Posterior cingulate gyrus (tissue), 11 donors: ENCODE measurements around the gene EPB41L1.

Experiments used
- DNase-seq, 10 donors: peaks; one replicate each; pipeline versions ENCODE4 v3.0.0 to v3.0.0-alpha.2; 2020 to 2021; ENCODE audit warnings: mixed read lengths in 3 of 10
- intact Hi-C: fragments of 100-400 bp; cut with DNase I; formaldehyde crosslinking; loops from one replicate; pipeline ENCODE4 v1.15.1; 2023

Gene EPB41L1

DNA sequence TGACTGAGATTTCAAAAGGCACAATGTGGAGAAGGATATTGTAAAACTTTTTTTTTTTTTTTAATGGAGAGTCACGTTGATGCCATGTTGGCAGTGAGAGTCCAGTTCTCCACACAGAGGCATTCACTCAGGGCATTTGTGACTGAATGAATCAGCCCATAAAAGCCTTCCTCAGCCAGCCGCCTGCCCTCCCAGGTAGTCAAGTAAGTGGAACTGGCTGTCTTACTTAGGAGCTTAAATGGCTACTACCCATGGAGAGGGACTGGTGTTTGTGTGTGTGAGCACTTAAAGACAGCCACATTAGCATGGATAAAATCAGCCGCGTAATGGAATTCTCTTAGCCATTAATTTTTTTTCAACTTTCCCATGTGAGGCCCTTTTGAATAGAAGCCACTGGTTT is 94.3 kb downstream of the EPB41L1 start:
- intact Hi-C loops, result no loop called here

DNA sequence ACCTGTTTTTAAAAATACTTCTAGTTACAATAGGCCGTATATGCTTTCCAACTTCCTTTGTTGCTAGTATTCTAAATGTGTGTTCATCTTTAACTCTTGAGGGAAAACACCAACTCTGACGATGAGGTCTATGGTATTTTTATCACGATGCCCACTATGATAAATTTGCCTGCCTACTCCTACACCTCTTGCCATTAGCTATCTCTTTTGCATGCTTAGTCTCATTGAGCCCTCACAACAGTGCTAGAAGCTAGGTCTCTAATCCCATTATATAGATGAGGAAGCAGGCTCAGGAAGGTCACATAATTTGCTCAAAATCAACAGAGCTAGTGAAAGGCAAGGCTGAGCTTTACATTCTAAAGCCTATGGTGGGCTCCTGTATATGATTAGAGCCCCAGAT is 94.9 kb downstream of the EPB41L1 start:
- no peak for DNase-seq
- intact Hi-C loops, result no loop called here

More for the DNA sequence above, 94.3 kb downstream of the EPB41L1 start:
- peak in 1 of 10 donors; percentile 34 for DNase-seq

DNA sequence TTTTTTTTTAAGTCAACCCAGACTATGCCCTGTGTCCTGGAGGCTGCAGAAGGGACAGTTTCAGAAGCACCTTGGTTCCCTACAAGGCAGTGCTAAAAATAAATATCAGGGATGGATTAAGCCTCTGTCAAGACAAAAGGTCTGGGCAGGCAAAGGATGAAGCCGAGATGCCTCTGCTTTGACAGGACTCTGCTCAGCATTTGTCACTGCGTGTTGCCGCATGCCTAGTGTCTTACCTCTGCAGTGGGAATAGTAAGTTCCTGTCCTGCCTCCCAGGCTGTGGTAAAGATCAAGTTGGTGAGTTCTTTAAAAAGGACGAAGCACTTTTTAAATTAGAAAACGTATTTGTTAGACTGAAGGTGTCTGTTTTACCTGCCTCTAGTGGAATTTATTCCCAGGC is 96.9 kb downstream of the EPB41L1 start:
- DNase-seq, result no peak
- intact Hi-C loops, result no loop called here

DNA sequence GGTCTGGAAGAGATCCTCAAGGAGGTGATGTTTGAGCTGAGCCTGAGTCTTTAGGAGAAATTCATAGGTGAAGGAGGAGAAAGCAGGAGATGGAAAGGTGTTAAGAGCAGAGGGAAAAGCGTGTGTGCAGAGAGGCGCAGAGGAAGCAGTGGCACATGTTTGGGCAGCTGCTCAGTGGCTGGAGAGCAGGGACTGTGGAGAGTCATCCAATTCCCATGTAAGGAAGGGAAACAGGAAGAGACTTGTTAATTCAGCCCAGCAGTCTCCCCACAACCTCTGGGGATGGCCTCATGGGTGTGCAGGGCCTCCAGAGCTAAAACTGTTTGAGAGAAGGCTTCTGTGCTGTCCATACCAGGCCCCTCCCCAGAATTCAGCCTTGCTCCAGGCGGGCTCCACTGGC is 98.0 kb downstream of the EPB41L1 start:
- DNase-seq, result no peak
- intact Hi-C loops, result no loop called here

DNA sequence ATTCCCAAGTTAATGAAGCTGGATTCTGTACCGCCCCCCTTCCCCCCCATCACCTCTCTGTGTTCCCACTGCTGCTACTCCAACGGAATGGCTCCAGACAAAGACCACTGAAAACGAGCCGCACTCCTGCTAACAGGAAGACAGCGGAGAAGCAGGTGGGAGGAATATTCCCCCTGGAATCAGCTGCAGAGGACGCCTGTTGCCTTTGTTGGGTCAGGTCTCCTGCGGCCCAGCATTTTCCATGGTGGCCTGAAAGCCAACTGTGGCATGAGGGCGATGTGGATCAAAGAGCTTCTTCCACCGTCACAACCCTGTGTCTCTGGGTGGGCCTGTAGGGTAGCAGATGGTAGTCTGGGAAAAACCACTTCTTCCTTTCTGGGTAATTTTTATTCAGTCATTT is 98.5 kb downstream of the EPB41L1 start:
- DNase-seq, result no peak
- intact Hi-C loops, result no loop called here

DNA sequence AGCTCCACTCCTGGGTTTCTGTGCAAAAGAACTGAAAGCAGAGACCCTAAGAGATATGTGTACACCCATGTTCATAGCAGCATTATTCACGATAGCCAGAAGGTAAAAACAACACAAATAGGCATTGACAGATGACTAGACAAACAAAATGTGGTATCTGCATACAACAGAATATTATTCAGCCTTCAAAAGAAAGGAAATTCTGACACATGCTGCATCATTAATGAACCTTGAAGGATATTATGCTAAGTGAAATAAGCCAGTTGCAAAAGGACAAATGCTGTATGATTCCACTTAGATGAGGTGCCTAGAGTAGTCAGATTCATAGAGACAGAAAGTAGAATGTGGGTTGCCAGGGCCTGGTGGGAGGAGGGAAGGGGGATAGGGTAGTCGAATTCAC is 99.5 kb downstream of the EPB41L1 start:
- DNase-seq, result no peak
- intact Hi-C loops, result no loop called here

DNA sequence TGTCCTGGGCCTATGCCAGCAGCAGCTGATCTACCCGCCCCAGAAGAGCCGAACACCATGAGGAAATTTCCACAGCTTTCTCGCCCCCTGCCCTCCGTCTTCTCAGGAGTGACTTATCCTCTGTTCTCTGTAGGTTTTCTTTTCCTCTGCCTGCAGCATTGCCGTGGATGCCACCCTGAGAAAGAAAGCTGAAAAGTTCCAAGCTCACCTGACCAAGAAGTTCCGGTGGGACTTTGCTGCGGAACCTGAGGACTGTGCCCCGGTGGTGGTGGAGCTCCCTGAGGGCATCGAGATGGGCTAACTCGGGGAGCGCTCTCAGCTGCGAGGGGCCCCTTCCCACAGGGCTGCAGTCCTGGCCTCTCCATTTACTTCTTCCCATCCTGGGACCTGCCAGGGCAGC is 100.9 kb downstream of the EPB41L1 start:
- intact Hi-C loops, result no loop called here
- DNase-seq, result no peak

DNA sequence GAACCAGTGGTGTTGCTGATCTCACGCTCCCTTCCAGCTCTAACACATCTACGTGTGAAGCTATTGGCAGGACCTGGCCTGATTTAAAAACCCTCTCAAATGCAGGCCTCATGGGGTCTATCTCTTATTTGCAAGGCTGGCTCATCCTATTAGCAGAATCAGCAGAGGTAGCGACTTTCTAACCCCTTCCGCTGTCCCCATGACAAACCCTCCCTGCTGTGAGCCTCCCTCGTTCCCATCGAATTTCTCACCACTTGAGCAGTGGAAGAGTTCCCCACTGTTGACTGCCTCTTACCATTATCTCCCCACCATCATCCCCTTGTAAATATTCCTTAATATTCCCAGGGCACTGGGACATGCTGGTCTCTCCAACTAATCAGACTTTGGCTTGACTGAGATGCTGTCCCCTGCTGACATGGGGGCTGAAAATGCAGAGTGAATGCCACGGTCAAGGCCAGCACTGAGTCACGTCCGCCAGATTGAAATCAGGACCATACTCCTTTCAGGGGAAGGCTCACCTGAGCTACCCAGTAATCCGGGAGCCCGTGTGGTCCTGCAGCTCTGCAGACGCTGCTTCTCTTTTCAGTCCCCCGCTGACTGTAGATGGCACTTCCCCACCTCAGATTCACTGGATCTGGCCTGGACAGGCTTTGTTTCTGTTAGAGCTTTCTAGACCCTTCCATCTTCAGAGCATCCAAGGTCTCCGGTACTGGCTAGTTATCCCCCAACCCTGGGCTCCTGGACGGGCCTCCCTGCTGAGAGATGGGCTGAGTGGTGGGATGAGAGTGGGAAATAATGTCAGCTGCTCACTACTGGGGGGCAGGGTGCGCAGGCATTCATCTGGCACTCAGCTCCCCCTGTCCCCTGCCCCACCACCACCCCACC is 104.9 kb downstream of the EPB41L1 start:
- DNase-seq, result no peak
- intact Hi-C loops, result no loop called here

DNA sequence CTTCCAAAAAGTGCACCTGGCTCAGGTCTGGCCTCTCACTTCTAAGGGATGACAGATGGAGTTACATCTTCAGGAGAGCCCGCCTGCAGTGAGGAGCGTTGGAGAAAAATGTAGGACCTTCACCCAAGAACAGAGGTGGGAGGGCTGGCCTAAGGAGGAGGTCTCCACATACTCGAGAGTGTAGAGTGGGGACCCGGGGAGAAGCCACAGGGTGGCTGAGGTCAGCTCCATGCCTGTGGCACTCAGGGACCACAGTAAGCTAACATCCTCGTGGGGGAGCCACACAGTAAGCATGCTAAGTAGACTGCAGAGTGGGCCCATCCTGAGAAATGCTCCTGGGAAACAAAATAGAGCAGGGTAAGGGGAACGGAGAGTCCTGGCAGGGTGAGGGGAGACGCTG is 105.8 kb downstream of the EPB41L1 start:
- intact Hi-C loops, result no loop called here
- DNase-seq, result no peak

DNA sequence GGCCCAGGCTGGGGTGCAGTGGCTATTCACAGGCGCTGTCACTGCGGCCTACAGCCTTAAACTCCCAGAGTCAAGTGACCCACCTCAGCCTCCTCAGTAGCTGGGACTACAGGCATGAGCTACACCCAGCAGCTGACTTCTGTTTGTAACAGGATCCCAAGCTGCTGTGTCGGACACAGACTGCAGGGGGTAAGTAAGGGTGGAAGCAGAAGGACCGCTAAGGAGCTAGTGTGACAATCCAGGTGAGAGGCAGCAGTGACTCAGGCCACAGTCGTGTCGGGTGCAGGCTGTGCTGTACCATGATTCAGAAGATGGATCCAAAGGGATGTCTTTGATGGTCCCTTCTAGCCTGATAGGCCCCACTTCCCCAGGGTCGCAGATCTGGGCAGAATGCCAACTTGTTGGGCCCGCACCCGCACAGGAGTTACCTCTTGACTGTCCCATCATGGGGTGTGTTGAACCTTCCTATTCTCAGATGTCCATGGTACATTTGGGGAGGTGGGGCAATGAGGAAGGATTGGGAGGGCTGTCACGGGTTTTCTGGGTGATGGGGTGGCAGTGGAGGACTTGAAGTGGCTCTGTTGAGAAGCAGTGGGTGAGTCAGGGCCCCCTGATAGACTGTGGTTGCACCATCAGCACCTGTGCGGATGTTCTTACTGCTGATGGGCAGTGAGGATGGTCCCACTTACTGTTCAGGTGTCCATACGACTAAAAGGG is 107.0 kb downstream of the EPB41L1 start:
- intact Hi-C loops, result no loop called here
- no peak for DNase-seq

DNA sequence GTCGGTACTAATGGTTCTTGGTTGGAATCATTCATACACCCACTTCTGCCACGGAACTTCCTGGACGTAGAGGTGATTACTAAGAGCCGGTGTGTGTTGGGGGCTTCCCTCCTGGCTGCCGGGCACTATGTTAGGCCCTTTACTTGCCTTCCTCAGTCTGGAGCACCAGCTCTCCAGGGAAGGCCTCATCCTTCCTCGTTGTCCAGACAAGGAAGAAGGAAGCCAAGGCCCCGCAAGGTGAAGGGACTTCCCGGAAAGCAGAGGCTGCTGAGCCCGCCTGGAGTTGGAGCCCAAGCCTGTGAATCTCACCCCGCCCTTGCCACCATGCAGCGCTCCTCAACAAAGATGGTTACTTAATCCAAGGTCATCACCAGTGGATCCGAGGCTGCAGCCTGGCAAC is 107.9 kb downstream of the EPB41L1 start:
- intact Hi-C loops, result no loop called here
- DNase-seq, result peak in 1 of 10 donors; percentile 51

DNA sequence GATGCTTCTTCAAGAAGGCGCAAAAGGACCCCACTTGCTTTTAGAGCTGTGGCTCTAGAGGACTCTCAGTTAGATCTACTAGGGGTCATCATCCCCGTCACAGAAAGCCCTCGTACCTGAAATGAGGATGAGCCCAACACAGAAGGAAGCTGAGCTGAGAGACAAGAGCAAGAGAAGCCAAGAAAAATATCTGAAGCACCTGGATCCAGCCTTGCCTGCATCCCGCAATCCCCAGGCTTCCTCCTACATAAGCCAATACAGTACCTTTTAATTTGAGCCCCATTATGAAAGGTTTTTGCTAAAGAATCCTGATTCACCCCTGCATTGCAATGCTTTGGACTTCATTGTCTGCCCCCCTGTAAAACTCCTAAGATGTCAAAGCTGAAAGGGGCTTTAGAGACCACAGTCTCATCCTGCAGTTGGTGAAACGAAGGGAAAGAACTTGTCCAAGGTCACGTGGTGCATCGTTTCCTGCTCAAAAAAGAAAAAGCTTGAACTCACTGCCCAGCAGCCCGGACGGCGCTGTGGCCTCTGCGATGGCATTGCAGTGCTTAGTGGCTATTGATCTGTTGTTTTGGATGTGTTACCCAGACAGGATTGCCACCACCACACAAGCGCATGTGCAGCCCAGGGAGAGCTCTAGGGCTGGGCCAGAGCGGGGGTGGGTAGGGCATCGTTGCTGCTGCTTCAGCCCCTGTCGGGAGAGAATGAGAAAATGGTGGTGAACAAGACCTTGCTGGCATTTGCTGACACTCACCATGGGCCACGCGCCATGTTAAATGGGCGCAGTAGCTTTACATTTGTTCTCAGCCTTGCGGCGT is 110.1 kb downstream of the EPB41L1 start:
- intact Hi-C loops, result no loop called here
- DNase-seq, result no peak

DNA sequence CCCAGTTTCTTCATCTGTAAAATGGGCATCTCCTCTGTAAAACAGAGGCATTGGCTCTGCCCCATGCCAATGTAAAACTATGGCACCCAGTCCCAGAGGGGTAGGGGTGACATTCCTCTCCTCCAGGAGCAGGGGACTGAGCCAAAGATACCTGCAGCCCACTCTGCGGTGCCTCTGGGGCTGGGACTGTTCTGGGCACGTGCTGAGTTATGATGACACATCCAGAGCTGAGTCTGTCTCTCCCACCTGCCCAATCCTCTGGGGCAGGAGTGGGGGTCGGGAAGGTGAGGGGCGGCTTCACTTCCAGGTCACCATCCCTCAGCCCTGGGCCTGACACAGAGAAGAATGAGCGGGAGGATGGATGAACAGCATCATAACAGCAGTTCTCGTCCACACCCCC is 111.6 kb downstream of the EPB41L1 start:
- peak in 1 of 10 donors; percentile 43 for DNase-seq
- intact Hi-C loops, result no loop called here

DNA sequence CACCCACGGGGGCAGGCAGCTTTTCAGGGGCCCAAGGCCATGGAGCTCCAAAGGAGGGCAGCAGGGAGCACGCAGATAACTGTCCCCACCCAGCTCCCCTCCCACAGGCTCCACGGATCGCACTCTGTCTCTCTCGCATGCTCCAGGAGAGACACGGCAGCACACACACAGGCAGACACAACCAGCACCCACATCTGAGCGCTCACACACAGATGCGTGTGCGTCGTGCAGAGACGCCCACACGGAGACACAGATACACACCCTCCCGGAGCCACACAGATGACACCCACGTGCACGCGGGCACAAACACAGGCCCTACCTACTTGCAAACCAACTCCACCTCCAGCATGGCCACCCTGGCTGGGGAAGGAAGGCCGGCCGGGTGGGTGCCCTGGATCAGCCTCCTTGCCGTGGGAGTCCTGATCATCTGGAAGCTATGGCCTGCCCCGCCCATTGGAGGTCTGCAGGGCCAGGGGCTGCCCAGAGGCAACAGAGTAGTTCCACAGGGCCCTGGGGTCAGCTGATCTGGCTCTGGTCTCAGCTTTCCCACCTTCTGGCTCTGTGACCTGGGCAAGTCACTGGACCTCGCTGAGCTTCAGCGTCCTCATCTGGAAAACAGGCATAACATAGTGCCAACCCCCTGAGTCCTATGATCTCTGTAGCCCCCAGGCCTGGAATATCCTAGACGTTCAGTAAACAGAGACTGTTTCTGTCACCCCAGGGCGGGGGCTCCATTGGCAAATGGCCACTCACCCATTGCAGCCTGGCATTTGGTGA is 113.3 kb downstream of the EPB41L1 start:
- peak in 4 of 10 donors; percentile 34 to 90 (median 84) for DNase-seq
- intact Hi-C loops, result no loop called here

DNA sequence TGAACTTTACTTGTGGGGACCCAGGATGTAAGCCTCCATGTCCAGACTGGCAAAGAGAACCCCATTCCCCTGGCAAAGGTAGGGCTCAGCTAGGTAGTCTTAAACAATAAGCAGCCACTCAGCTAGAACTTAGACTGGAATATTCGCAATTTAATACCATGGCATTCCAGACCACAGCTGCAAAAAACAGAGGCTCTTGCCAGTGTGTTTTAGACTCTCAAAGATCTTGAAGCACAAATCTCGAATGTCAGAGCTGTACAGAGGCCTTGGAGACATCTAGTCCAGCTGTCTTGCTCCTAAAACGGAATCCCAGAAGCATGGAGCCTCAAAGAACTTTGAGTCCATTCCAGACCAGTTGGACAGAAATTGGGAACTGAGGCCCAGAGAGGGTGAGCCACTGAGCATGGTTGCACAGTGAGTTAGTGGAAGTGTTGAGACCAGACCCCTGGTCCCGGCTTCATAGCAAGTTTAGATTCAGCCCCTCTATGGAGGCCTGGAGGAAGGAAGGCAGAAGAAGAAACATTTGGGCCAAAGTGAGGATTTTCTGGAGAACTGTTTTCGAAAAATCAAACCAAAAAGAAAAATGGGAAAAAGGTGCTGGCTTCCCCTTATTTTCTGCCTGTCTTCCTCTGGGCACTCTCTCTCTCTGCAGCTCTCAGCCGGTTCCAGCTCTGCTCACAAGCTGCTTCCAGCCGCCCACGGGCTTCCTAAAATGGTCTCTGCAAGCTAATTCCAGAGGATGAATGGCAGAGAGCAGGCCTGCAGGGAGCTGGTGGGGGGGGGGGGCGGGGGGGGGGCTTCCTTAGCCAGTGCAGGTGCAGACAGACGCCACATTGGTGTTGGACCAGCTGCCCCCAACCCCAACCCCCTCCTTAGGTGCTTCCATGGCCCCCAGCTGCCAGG is 114.2 kb downstream of the EPB41L1 start:
- intact Hi-C loops, result no loop called here
- DNase-seq, result peak in 8 of 10 donors; percentile 55 to 95 (median 74)

DNA sequence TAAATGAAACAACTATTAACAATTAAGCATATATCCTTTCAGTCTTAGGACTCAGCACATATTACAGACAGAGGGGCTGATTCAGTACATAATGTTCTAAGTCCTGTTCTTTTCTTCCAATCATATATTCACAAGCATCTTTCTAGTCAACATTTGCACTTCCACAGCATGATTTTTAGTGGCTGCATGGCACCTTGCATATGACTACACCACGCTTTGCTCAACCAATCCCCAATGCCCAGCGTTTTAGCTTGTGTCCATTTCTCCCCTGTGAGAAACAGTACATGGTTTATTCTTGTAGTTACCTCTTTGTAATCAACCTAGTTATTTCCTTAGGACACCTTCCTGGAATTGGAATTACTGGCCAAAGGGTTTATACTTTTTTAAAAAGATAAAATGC is 115.0 kb downstream of the EPB41L1 start:
- DNase-seq, result peak in 1 of 10 donors; percentile 67
- intact Hi-C loops, result no loop called here

DNA sequence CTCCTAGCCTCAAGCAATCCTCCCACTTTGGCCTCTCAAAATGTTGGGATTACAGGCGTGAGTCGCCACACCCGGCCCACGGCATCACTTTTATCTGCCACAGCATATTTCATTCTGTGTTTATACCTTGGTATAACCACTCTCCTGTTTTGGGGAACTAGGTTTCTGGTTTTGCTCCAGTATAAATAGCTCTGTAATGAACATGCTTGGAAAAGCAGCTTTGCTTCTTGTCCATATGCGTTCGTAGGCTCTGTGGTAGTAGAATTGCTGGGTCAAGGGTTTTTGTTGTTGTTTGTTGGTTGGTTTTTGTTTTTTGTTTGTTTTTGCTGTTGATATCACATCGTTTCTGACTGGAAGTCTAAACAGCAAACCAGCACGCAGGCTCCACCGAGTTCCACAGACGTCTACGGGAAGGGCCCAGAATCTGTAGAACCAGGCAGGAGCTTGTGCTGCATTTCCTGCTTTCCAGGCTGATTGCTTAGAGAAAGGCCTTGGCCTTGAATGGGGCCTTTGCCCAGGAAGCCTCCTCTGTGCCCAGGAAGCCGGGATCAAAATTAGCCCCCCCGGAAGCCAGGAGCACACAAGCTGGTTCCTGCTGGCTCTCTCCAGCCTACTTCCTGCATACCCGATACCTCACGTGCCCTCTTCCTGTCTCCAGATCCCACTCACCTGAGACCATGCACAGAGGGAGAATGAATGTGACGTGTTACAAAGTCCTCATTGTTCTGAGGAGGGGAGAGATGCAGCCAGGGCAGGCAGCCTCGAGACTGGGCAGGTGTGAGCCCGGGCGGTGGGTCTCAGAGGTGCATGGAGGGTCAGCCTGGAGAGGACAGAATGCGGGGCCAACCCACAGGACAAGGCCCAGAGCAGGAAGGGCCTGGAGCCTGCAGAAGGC is 116.5 kb downstream of the EPB41L1 start:
- intact Hi-C loops, result no loop called here
- DNase-seq, result peak in 1 of 10 donors; percentile 64
